Measurements from ENCODE around the gene PPFIA3. TPM values are rescaled to one million over a fixed set of nuclear protein-coding genes. Genes with fewer than 3 reads are reported as not detected.

The PPFIA3 gene
- polyA plus RNA-seq, 1 of the 3 experiments (the other 2 are of a cell fraction), result 5.7 TPM

- ChIA-PET POLR2A (interaction anchor here (0.7 to 2.0 kb wide), 7 partner anchors 11 to 325 kb away, joined by 3 to 10 read pairs (median 3); partner anchors contain the start of genes ALDH16A1 and LIN7B), CTCF (interaction anchor here (0.6 to 2.9 kb wide), 11 partner anchors 10 to 71 kb away, joined by 3 to 11 read pairs (median 5); partner anchors contain the start of gene HRC)
- TF ChIP-seq EP300 (IDR thresholded peaks at IDR 0.05; ENCODE audit: borderline replicate concordance in 1 of 2, low read depth in 1 of 2, low read length in 1 of 2), result no peak
- TF ChIP-seq CTCF (IDR thresholded peaks at IDR 0.05), result peak; percentile 13; the same call in 1 of the 2 replicates
- peak; percentile 100 for TF ChIP-seq MAX (IDR thresholded peaks at IDR 0.05; ENCODE audit: low read depth)
- no peak for TF ChIP-seq SMC3 (IDR thresholded peaks at IDR 0.05; ENCODE audit: low read depth, low read length)
- TF ChIP-seq TCF12 (IDR thresholded peaks at IDR 0.05), result no peak
- 0 out of 2 replicates have a peak, but pooled peaks have one; percentile 23 for TF ChIP-seq PBX3 (IDR thresholded peaks at IDR 0.05)
- no peak for TF ChIP-seq JUND (IDR thresholded peaks at IDR 0.05)
- TF ChIP-seq MXI1 (IDR thresholded peaks at IDR 0.05; ENCODE audit: low read depth, low read length), result peak; percentile 67
- TF ChIP-seq ELF1 (IDR thresholded peaks at IDR 0.05), result no peak
- TF ChIP-seq RAD21 (IDR thresholded peaks at IDR 0.05; ENCODE audit: low read length), result peak; percentile 22; the same call in 1 of the 2 replicates
- peak; percentile 91 for TF ChIP-seq NRF1 (IDR thresholded peaks at IDR 0.05; ENCODE audit: low read depth, low read length)
- no peak for TF ChIP-seq FOSL2 (IDR thresholded peaks at IDR 0.05; ENCODE audit: borderline replicate concordance, low read depth)
- TF ChIP-seq CHD2 (IDR thresholded peaks at IDR 0.05; ENCODE audit: low read length, partially characterized antibody), result peak; percentile 23
- TF ChIP-seq YY1 (IDR thresholded peaks at IDR 0.05; ENCODE audit: low read depth), result no peak
- peak; percentile 84 for TF ChIP-seq SIN3A (IDR thresholded peaks at IDR 0.05; ENCODE audit: borderline replicate concordance, low read depth, low read length)
- no peak for TF ChIP-seq RXRA (IDR thresholded peaks at IDR 0.05; ENCODE audit: borderline replicate concordance, low read depth)
- TF ChIP-seq REST (IDR thresholded peaks at IDR 0.05; ENCODE audit: low read depth, low read length), result peak; percentile 68
- no peak for TF ChIP-seq TEAD4 (IDR thresholded peaks at IDR 0.05; ENCODE audit: borderline replicate concordance, insufficient read depth)
- Histone ChIP-seq H2AFZ (ENCODE audit: low read depth) (peak overlapping the region; percentile 92), H4K20me1 (ENCODE audit: insufficient read depth) (no peaks in the 10 kb centered on the region), H3K36me3 (replicated peaks in 1 of 2; ENCODE audit: control insufficient read depth in 1 of 2, insufficient read depth in 2 of 2, low read length in 1 of 2) (no peaks in the 10 kb centered on the region), H3K27me3 (ENCODE audit: insufficient read depth) (no peaks in the 10 kb centered on the region), H3K4me2 (peak overlapping the region; percentile 70), H3K79me2 (ENCODE audit: insufficient read depth) (no peaks in the 10 kb centered on the region), H3K4me3 (ENCODE audit: low read depth in 2 of 2, low read length in 1 of 2) (peak overlapping the region; percentile 36 to 47; a peak in 3 of 4 replicates), H3K27ac (ENCODE audit: low read depth in 2 of 2, low read length in 1 of 2) (peak overlapping the region; percentile 30 to 73; a peak in 3 of 4 replicates), H3K4me1 (ENCODE audit: control insufficient read depth in 1 of 2, insufficient read depth in 2 of 2, low read depth in 1 of 2, low read length in 1 of 2) (peaks cover 10 to 11% of the 10 kb centered on the region in 2 experiments; a peak in 2 of 4 replicates), H3K9me3 (no peaks in the 10 kb centered on the region), H3F3A (replicated peaks; ENCODE audit: insufficient read depth) (no peaks in the 10 kb centered on the region), H3K9me2 (no peaks in the 10 kb centered on the region), H3K9ac (no peak overlapping the region)
- 20% methylated on average over 20 of the region's 63 CpGs for WGBS (ENCODE audit: low lambda C conversion rate)
- DNase-seq, result peak; percentile 99
Measured at GRCh38 chr19:49127674-49128544, 8.6 kb downstream of the PPFIA3 start.
